Fibroblast of lung (primary cell): ENCODE data around the gene NPS. TPM values are rescaled to one million over a fixed set of nuclear protein-coding genes. Genes with fewer than 3 reads are reported as not detected.

Experiments
- DNase-seq, 2 donors: peaks; one replicate each; pipeline versions ENCODE4 v3.0.0 to v3.0.0-alpha.2; 2010; ENCODE audit warnings: low read depth in 2 of 2
- H2AFZ ChIP-seq: 2 replicates; pipeline ENCODE4 v1.5.1; 2012; ENCODE audit warnings: low read length, control low read depth, inconsistent platforms
- H3K27ac ChIP-seq: 2 replicates; pipeline ENCODE4 v1.5.1; 2011; ENCODE audit warnings: low read length, control low read depth; ENCODE audit not compliant: insufficient read depth
- H3K27me3 ChIP-seq: 2 replicates; pipeline ENCODE4 v1.5.1; 2011; ENCODE audit warnings: mild to moderate bottlenecking, low read length; ENCODE audit not compliant: control insufficient read depth, insufficient read depth
- H3K36me3 ChIP-seq: 2 replicates; pipeline ENCODE4 v1.5.1; 2011; ENCODE audit warnings: low read length; ENCODE audit not compliant: control insufficient read depth, insufficient read depth
- H3K4me1 ChIP-seq: 2 replicates; pipeline ENCODE4 v1.5.1; 2011; ENCODE audit warnings: low read length; ENCODE audit not compliant: control insufficient read depth, insufficient read depth; ENCODE audit errors: extremely low read depth
- H3K4me2 ChIP-seq: 2 replicates; pipeline ENCODE4 v1.5.1; 2011; ENCODE audit warnings: low read length, control low read depth; ENCODE audit not compliant: insufficient read depth; ENCODE audit errors: extremely low read depth
- H3K4me3 ChIP-seq, 4 experiments: fragments of 200-600 bp in 1 of 4; sonication (generic) in 1 of 4; replicated peaks in 1 of 4; 2 replicates each; pipeline ENCODE4 v1.5.1; 2011 to 2016; ENCODE audit warnings: low read length in 4 of 4, low read depth in 3 of 4, mild to moderate bottlenecking in 3 of 4, control low read depth in 2 of 4, inconsistent platforms in 1 of 4, mixed read lengths in 1 of 4; ENCODE audit not compliant: insufficient read depth in 1 of 4; ENCODE audit errors: control extremely low read depth in 1 of 4
- H3K79me2 ChIP-seq: 2 replicates; pipeline ENCODE4 v1.5.1; 2012; ENCODE audit warnings: mild to moderate bottlenecking, low read length, inconsistent platforms; ENCODE audit not compliant: control insufficient read depth, insufficient read depth
- H3K9ac ChIP-seq: 2 replicates; pipeline ENCODE4 v1.5.1; 2011; ENCODE audit warnings: mild to moderate bottlenecking, low read length, control low read depth; ENCODE audit not compliant: insufficient read depth
- H3K9me3 ChIP-seq: 2 replicates; pipeline ENCODE4 v1.5.1; 2012; ENCODE audit warnings: low read depth, low read length; ENCODE audit not compliant: control insufficient read depth, insufficient read depth
- H4K20me1 ChIP-seq: 2 replicates; pipeline ENCODE4 v1.5.1; 2011; ENCODE audit warnings: low read length; ENCODE audit not compliant: control insufficient read depth, insufficient read depth; ENCODE audit errors: extremely low read depth
- CTCF ChIP-seq, 2 donors: IDR thresholded peaks in 1 of 2; conservative IDR thresholded peaks in 1 of 2; 1 replicate in 1 of 2; 2 replicates in 1 of 2; pipeline ENCODE4 v1.5.1; 2011 to 2012; ENCODE audit warnings: low read length in 2 of 2, control low read depth in 1 of 2, inconsistent platforms in 1 of 2, low read depth in 1 of 2, mild to moderate bottlenecking in 1 of 2
- EZH2 ChIP-seq: IDR thresholded peaks from 2 replicates; pipeline ENCODE4 v1.5.1; 2012; ENCODE audit warnings: low read length, control low read depth, mild to moderate bottlenecking; ENCODE audit errors: missing control alignments
- polyA plus RNA-seq, 2 donors: library from polyadenylated mRNA; depleted of rRNA in 1 of 2; stranded (reverse) in 1 of 2; unstranded in 1 of 2; fragments of >200 nt; gene quantifications; 2 replicates each; pipeline ENCODE4 v1.2.1, GENCODE V29; 2011 to 2012; ENCODE audit warnings: missing spikeins in 1 of 2
- total RNA-seq: library from RNA; depleted of rRNA; stranded (reverse); fragments of >200 nt; gene quantifications from 2 replicates; pipeline ENCODE4 v1.2.1, GENCODE V29; 2014

Gene NPS
- total and polyA plus RNA-seq, 2 donors (not counting 1 experiment from before 2014, with no cell fraction given), result not detected

DNA sequence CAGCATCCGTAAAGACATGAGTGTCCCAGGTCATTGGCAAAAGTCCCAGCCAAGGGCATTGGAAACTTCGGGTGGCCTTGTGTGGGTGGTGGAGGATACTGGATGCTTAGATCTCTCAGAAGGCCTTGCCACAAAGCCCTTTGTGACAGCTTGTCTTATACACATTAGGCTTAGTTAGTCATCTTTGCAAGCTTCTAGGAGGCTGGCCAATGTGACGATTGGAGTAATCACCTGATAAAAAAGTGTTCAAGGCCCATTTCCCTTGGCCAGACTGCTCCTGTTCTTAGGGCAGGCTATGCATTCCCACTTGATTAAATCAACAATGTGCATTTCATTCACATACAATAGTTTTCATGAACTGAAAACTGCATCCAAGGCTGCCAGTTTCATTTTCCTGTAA lies 26.9 kb downstream of the NPS start:
- no peak for DNase-seq
- Histone ChIP-seq H3K9me3 (no peaks in the 10 kb centered on the region), H3K27ac (no peak overlapping the region), H3K4me1 (no peaks in the 10 kb centered on the region), H3K36me3 (no peaks in the 10 kb centered on the region), H3K9ac (no peak overlapping the region), H3K79me2 (no peaks in the 10 kb centered on the region), H3K4me2 (no peak overlapping the region), H2AFZ (no peak overlapping the region), H3K27me3 (no peaks in the 10 kb centered on the region), H4K20me1 (no peaks in the 10 kb centered on the region), H3K4me3 (no peak overlapping the region)
- TF ChIP-seq EZH2 (no peak), CTCF (conservative IDR thresholded peaks at IDR 0.05 in 1 of 2, IDR thresholded peaks at IDR 0.05 in 1 of 2; ENCODE audit: low read depth in 1 of 2, low read length in 2 of 2) (no peak)

DNA sequence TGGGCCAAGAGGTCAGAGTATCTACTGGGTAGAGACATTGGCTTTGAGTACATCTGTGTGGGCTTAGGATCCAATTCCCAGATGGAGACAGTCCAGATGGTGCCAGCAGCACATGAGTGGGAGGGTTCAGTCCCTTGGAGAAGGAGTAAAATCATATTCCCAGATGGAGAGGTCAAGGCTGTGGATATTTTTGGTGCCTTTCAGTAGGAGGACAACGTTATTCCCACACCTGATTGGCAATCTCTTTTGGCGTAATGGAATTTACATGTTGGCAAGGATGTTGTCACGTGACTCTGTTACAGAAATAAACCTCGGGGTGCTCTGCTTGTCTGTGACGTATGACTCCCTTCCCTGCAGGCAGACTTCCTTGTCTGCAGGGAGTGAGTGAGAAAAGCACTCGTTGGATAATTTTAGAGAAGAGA lies 27.6 kb downstream of the NPS start:
- no peaks in the 10 kb centered on the region for H3K4me1 ChIP-seq
- DNase-seq, result no peak
- H4K20me1 ChIP-seq, result no peaks in the 10 kb centered on the region
- H3K27ac ChIP-seq, result no peak overlapping the region
- H3K4me3 ChIP-seq, result no peak overlapping the region
- no peaks in the 10 kb centered on the region for H3K79me2 ChIP-seq
- H3K9ac ChIP-seq, result no peak overlapping the region
- H3K9me3 ChIP-seq, result no peaks in the 10 kb centered on the region
- no peaks in the 10 kb centered on the region for H3K36me3 ChIP-seq
- no peak overlapping the region for H2AFZ ChIP-seq
- TF ChIP-seq CTCF (conservative IDR thresholded peaks at IDR 0.05 in 1 of 2, IDR thresholded peaks at IDR 0.05 in 1 of 2; ENCODE audit: low read depth in 1 of 2, low read length in 2 of 2), result no peak
- no peak for TF ChIP-seq EZH2
- H3K4me2 ChIP-seq, result no peak overlapping the region
- no peaks in the 10 kb centered on the region for H3K27me3 ChIP-seq

- TF ChIP-seq CTCF (conservative IDR thresholded peaks at IDR 0.05 in 1 of 2, IDR thresholded peaks at IDR 0.05 in 1 of 2; ENCODE audit: low read depth in 1 of 2, low read length in 2 of 2), result peak in 1 of 2 donors; percentile 8
- TF ChIP-seq EZH2, result no peak
- H3K27ac ChIP-seq, result no peak overlapping the region
- no peak overlapping the region for H2AFZ ChIP-seq
- no peaks in the 10 kb centered on the region for H3K4me1 ChIP-seq
- peak; percentile 18 to 42 for DNase-seq
- H4K20me1 ChIP-seq, result no peaks in the 10 kb centered on the region
- H3K36me3 ChIP-seq, result no peaks in the 10 kb centered on the region
- H3K4me3 ChIP-seq, result no peak overlapping the region
- no peak overlapping the region for H3K9ac ChIP-seq
- no peak overlapping the region for H3K4me2 ChIP-seq
- H3K79me2 ChIP-seq, result no peaks in the 10 kb centered on the region
- H3K9me3 ChIP-seq, result no peaks in the 10 kb centered on the region
- no peaks in the 10 kb centered on the region for H3K27me3 ChIP-seq
Observed at GRCh38 chr10:127577376-127578258, 28.5 kb downstream of the NPS start.
